Activated CD8-positive, alpha-beta memory T cell treated with anti-CD3 and anti-CD28 coated beads for 48 hours (primary cell): ENCODE data around the gene CFAP58.

ENCODE experiments used
- DNase-seq, 3 experiments: peaks; one replicate each; pipeline ENCODE4 v3.0.0-alpha.2; 2020; ENCODE audit warnings: low read depth in 2 of 3, low spot score in 2 of 3

CFAP58 gene

GRCh38 chr10:104480797-104481196 lies 127.2 kb downstream of the CFAP58 start:
- DNase-seq, result no peak

DNA sequence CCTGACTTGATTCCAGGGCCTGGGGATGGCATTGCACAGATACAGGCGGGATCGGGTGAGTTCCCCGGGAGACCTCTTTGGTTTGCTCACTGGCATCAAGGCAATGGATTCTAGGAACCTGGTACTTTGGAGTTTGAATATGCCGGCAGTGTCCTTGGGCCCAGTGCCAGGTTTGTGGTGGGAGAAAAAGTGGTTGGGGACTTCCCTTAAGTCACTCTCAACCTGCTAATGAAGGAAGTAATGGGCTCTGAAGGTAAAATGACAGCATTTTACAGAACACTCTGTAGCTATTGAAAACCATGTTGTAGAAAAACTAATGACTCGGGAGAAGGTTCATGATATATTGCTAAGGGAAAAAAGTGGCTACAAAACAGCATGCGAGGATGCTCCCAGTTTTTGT lies 129.9 kb downstream of the CFAP58 start:
- no peak for DNase-seq

GRCh38 chr10:104485632-104486031 lies 132.0 kb downstream of the CFAP58 start:
- no peak for DNase-seq

DNA sequence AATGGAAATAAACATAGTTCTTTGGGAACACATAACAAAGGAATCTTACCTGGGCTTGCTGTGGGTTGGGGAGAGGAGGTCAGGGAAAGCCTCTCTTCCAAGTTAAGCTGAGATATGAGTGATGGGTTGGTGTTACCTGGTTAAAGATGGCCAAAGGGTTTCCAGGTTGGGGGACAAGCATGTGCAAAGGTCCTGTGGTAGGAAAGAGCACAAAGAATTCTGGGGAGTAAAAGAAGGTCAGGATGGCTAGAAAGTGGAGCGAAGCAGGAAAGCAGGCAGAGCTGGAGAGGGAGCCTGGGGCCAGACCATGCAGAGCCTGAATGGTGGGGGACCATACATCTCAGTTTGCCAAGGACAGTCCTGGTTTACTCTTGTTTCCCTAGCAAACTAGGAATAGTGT lies 133.2 kb downstream of the CFAP58 start:
- no peak for DNase-seq

DNA sequence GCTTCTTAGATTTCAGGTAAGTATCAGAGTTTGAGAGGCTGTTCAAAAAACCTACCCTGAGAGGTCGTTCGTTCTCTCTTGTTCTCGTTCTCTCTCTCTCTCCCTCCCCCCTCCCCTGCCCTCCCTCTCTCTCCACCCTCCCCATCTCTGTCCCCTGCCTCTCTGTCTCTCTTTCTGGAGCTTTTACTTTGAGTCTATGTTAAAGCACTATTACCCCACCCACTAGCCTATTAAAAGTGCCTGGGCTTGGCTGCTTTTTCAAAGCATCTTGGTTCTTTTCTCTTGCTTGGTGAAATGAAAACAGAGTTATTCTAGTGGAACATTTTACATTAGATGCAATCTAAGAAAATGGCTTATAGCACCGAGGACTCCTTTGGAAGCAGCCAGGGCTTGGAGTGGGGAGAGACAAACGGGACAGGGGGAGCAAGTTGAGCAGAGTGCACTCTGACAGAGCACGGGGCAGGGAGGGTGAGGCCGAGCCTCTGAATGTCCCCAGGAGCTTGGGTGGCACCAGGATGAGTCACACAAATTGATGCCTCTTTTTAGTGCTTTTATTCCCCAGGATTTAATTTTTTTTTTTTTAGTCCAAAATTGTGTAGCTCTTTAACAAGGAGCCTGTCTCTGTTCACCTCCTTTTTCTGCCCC lies 134.3 kb downstream of the CFAP58 start:
- DNase-seq, result no peak

GRCh38 chr10:104488439-104488832 lies 134.8 kb downstream of the CFAP58 start:
- DNase-seq, result no peak

GRCh38 chr10:104492329-104492940 lies 138.8 kb downstream of the CFAP58 start:
- DNase-seq, result no peak

DNA sequence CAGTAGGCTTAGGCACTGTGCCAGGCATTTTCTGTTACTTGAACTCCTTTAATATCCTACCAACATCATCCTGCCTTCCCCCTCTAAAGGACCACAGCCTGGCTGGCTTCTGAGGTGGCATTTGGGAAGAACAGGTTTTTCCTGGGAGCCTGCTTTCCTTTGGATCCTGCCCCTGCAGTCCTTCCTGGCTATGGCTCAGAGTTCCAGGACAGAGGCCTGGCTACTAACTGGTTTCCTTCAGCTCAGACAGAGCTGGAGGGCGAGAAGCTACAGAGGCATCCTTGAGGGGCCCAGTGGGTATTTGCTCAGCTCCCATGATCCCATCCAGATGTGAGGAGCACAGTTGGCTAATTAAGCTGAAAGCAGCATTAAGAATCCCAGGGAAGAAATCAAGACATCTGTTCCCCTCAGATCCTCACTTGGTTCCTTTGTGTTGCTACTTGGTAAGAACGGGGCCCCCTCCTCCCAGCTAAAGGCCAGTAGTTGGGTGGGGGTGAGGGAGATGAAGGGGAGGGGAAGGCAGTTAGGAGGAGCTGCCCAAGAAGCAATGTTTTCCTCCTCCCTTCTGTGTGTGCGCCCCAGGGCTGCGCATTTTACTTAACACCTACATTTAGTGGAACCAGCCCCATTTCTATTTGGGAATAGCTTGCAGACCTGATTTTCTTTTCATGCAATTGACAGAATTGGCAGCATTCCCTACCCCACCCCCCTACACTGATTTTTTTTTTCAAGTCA lies 144.9 kb downstream of the CFAP58 start:
- DNase-seq, result no peak

- no peak for DNase-seq
These were observed 147.8 kb downstream of the CFAP58 start for GRCh38 chr10:104501449-104501848.

DNA sequence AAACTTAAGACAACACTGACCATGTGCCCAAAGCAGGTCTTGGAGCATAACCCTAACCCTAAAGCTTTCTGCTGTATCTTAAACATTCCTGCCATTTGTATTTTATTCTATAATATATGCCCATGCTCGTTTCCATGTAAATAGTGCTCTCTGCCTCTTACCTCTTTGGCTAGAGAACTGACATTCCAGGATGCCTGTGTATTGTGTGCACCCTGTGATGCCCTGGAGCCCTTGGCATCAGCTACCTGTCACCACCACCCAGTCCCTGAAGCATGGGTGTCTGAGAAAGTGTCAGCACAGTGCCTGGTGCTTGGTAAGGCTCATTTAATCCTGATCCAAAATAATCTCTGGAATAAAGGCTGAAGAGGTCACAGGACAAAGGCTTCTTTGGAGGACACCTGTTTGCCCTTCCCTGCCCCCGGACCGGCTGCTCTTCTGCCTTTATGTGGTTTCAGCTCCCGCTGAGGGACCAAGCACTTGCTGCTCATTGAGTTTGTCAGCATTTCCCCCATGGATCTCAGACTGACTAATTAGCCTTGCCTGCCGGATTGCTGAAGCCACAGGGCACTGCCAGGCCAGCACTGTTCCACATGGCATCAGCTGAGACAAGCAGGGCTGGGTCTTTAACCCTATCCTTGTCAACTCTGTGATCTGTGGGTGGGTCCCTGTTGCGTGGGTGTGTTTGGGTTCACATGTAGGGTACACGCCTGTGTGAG lies 148.4 kb downstream of the CFAP58 start:
- no peak for DNase-seq

DNA sequence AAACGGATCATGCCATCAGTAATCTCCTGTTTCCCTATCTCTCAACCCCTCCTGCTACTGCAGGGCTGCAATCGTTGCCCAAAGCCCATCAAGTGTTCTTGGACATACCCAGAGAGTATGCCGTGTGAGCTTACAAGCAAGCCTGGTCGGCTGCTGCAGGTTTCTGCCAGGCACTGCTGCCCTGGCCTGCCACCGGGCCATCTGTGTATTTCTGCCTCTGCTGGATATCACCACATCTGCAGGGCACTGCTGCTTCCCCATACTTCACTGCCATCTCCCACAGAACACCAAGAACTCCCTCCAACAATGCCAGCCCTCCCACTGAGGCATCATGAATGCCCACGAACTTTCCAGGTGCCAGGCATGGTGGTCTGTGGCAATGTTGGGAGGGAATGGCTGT lies 149.3 kb downstream of the CFAP58 start:
- DNase-seq, result no peak
